Measurements from ENCODE around the gene MAPK8.

MAPK8 gene

GRCh38 chr10:48485711-48486110, 179.2 kb downstream of the MAPK8 start:
- Histone ChIP-seq H3K27me3 (no peaks in the 10 kb centered on the region), H3K4me1 (peaks cover 6% of the 10 kb centered on the region; the same call in 1 of the 2 replicates), H3K9me3 (no peaks in the 10 kb centered on the region), H3K4me3 (ENCODE audit: low read depth, low read length) (no peak overlapping the region), H3K36me3 (no peaks in the 10 kb centered on the region)
- no peak for TF ChIP-seq CTCF (IDR thresholded peaks at IDR 0.05; ENCODE audit: low read depth, low read length)
- DNase-seq: no peak

GRCh38 chr10:48487244-48487643, 180.8 kb downstream of the MAPK8 start:
- Histone ChIP-seq H3K4me1 (peaks cover 2% of the 10 kb centered on the region; the same call in 1 of the 2 replicates), H3K9me3 (no peaks in the 10 kb centered on the region), H3K36me3 (no peaks in the 10 kb centered on the region), H3K4me3 (ENCODE audit: low read depth, low read length) (no peak overlapping the region), H3K27me3 (no peaks in the 10 kb centered on the region)
- TF ChIP-seq CTCF (IDR thresholded peaks at IDR 0.05; ENCODE audit: low read depth, low read length): no peak
- no peak for DNase-seq

Measured in BE2C (cell line).